HEK293 (cell line): ENCODE measurements around the gene HRC.
"Not testable (repeated sequence)": the region's sequence is repeated elsewhere in the genome, so short reads cannot be mapped to it uniquely, and the experiment has no call there.

Experiments used
- CTCF ChIA-PET: fragments of 350-600 bp; formaldehyde crosslinking; extraction: SDS; loops from one replicate; lab custom pipeline; 2021; ENCODE audit warnings: antibody characterized with exemption; lab: Yijun Ruan, JAX
- POLR2A ChIA-PET: fragments of 300-600 bp; formaldehyde crosslinking; extraction: SDS; loops from one replicate; lab custom pipeline; 2020; ENCODE audit warnings: antibody characterized with exemption, inconsistent platforms; lab: Yijun Ruan, JAX
- H3K27ac ChIP-seq: fragments of 200-500 bp; sonication (Bioruptor generic); 2 replicates; pipeline ENCODE4 v1.5.1; 2014; ENCODE audit warnings: low read depth, low read length, control low read depth, inconsistent platforms; ENCODE audit errors: extremely low read depth
- H3K36me3 ChIP-seq, 2 experiments: fragments of 200-500 bp in 1 of 2; sonication (Bioruptor generic) in 1 of 2; 1 replicate in 1 of 2; 2 replicates in 1 of 2; pipeline ENCODE4 v1.5.1; 2014 to 2017; ENCODE audit warnings: inconsistent platforms in 2 of 2, low read length in 2 of 2; ENCODE audit not compliant: control insufficient read depth in 2 of 2, insufficient read depth in 1 of 2
- H3K4me1 ChIP-seq: fragments of 200-500 bp; sonication (Bioruptor generic); 2 replicates; pipeline ENCODE4 v1.5.1; 2014; ENCODE audit warnings: mild to moderate bottlenecking, low read length, inconsistent platforms; ENCODE audit not compliant: control insufficient read depth, insufficient read depth
- H3K4me3 ChIP-seq: 2 replicates; pipeline ENCODE4 v1.5.1; 2011; ENCODE audit warnings: low read depth, mild to moderate bottlenecking, control low read depth, low read length, moderate library complexity
- H3K9me3 ChIP-seq: fragments of 200-500 bp; sonication (Bioruptor generic); 2 replicates; pipeline ENCODE4 v1.5.1; 2014; ENCODE audit warnings: low read depth, low read length, inconsistent platforms; ENCODE audit not compliant: control insufficient read depth, insufficient read depth
- EGR2 ChIP-seq: fragments of 450-650 bp; formaldehyde crosslinking; IDR thresholded peaks from 2 replicates; pipeline ENCODE4 v1.5.1; 2016; ENCODE audit warnings: low read depth, missing biosample characterization, missing genetic modification characterization
- HIC1 ChIP-seq: fragments of 450-650 bp; formaldehyde crosslinking; IDR thresholded peaks from 2 replicates; pipeline ENCODE4 v1.5.1; 2016; ENCODE audit warnings: missing biosample characterization, missing genetic modification characterization
- HOXC10 ChIP-seq: sonication (generic); formaldehyde crosslinking; IDR thresholded peaks from 2 replicates; pipeline ENCODE4 v1.8.1; 2023; ENCODE audit warnings: mild to moderate bottlenecking, missing genetic modification reagents
- IKZF3 ChIP-seq: fragments of 450-650 bp; IDR thresholded peaks from 2 replicates; pipeline ENCODE4 v1.5.0; 2018; ENCODE audit warnings: missing biosample characterization, mild to moderate bottlenecking, missing genetic modification characterization, moderate library complexity
- MEIS1 ChIP-seq: sonication (generic); formaldehyde crosslinking; IDR thresholded peaks from 2 replicates; pipeline ENCODE4 v1.8.1; 2022; ENCODE audit warnings: missing genetic modification reagents, mild to moderate bottlenecking, borderline replicate concordance
- REPIN1 ChIP-seq: fragments of 450-650 bp; formaldehyde crosslinking; IDR thresholded peaks from 2 replicates; pipeline ENCODE4 v1.5.1; 2017; ENCODE audit warnings: missing biosample characterization, missing genetic modification characterization, low read depth
- TCF7L2 ChIP-seq: IDR thresholded peaks from 2 replicates; pipeline ENCODE4 v1.6.1; 2011; ENCODE audit warnings: low read depth, mild to moderate bottlenecking, inconsistent platforms, low read length, moderate library complexity, borderline replicate concordance
- ZBTB17 ChIP-seq: fragments of 450-650 bp; formaldehyde crosslinking; IDR thresholded peaks from 2 replicates; pipeline ENCODE4 v1.5.1; 2016; ENCODE audit warnings: missing biosample characterization, missing genetic modification characterization
- ZNF133 ChIP-seq: fragments of 450-650 bp; formaldehyde crosslinking; IDR thresholded peaks from 2 replicates; pipeline ENCODE4 v1.5.1; 2016; ENCODE audit warnings: missing biosample characterization, missing genetic modification characterization
- ZNF140 ChIP-seq: fragments of 450-650 bp; formaldehyde crosslinking; IDR thresholded peaks from 2 replicates; pipeline ENCODE4 v1.5.1; 2016; ENCODE audit warnings: missing biosample characterization, missing genetic modification characterization
- ZNF223 ChIP-seq: fragments of 450-650 bp; formaldehyde crosslinking; IDR thresholded peaks from 2 replicates; pipeline ENCODE4 v1.5.1; 2016; ENCODE audit warnings: missing biosample characterization, missing genetic modification characterization
- ZNF366 ChIP-seq: fragments of 450-650 bp; formaldehyde crosslinking; conservative IDR thresholded peaks from 2 replicates; pipeline ENCODE4 v1.5.1; 2016; ENCODE audit warnings: missing biosample characterization, missing genetic modification characterization
- ZNF391 ChIP-seq: fragments of 450-650 bp; formaldehyde crosslinking; IDR thresholded peaks from 2 replicates; pipeline ENCODE4 v1.5.1; 2016; ENCODE audit warnings: low read depth, missing biosample characterization, missing genetic modification characterization, borderline replicate concordance
- ZNF416 ChIP-seq: fragments of 450-650 bp; formaldehyde crosslinking; IDR thresholded peaks from 2 replicates; pipeline ENCODE4 v1.5.1; 2016; ENCODE audit warnings: missing biosample characterization, missing genetic modification characterization
- ZNF621 ChIP-seq: fragments of 450-650 bp; formaldehyde crosslinking; IDR thresholded peaks from 2 replicates; pipeline ENCODE4 v1.5.1; 2017; ENCODE audit warnings: missing biosample characterization, missing genetic modification characterization
- ZNF654 ChIP-seq: fragments of 450-650 bp; formaldehyde crosslinking; IDR thresholded peaks from 2 replicates; pipeline ENCODE4 v1.5.1; 2016; ENCODE audit warnings: low read depth, missing biosample characterization, missing genetic modification characterization
- ZSCAN23 ChIP-seq: fragments of 450-650 bp; formaldehyde crosslinking; IDR thresholded peaks from 2 replicates; pipeline ENCODE4 v1.5.1; 2016; ENCODE audit warnings: missing biosample characterization, missing genetic modification characterization

HRC gene

DNA sequence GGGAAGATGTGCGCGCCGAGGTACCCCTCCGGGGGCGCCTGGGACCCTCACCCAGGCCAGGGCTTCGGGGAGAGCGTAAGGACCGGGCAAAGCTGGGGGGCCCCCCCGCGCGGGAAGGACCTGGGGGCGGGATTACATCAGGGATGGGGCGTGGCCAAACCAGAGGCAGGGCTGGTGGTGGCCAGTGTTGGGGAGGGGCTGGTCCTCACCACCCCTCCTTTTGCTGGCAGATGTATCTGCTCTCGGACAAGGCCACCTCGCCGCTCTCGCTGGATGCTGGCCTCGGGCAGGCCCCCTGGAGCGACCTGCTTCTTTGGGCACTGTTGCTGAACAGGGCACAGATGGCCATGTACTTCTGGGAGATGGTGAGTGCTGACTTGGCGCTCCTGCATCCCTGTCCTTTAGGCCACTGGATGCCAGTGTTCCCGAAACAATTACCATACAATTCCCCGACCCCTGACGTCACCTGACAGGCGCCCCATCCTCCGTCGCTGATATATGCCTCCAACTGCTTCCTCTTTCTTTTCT, 27.7 kb upstream of the HRC start:
- H3K4me3 ChIP-seq = no peak overlapping the region
- no peaks in the 10 kb centered on the region for H3K9me3 ChIP-seq
- POLR2A ChIA-PET = no interaction called here
- no peaks in the 10 kb centered on the region for H3K4me1 ChIP-seq
- TF ChIP-seq IKZF3 = no peak
- TF ChIP-seq ZNF391 = no peak
- no peak for TF ChIP-seq ZNF133 (tag by site-specific recombination)
- no peak for TF ChIP-seq REPIN1
- no peak for TF ChIP-seq MEIS1
- CTCF ChIA-PET = interaction anchor here (0.6 to 7.3 kb wide), 3 partner anchors 16 to 85 kb away, joined by 3 to 73 read pairs (median 3); no protein-coding TSS in a partner anchor
- no peak overlapping the region for H3K27ac ChIP-seq
- H3K36me3 ChIP-seq = peaks cover 3 to 11% of the 10 kb centered on the region in 2 experiments; a peak in 2 of 3 replicates

- not testable (repeated sequence) for H3K4me1 ChIP-seq, H3K27ac ChIP-seq, H3K4me3 ChIP-seq
- TF ChIP-seq ZBTB17 (tag by site-specific recombination) (peak; percentile 99), ZNF366 (tag by site-specific recombination) (peak; percentile 99)
- TF ChIP-seq, all 188 proteins: peak for 2; not testable (repeated sequence) for 186
- CTCF ChIA-PET = interaction anchor here (0.6 to 7.3 kb wide), 3 partner anchors 16 to 85 kb away, joined by 3 to 73 read pairs (median 3); no protein-coding TSS in a partner anchor
- POLR2A ChIA-PET = interaction anchor here (0.8 kb wide), 1 partner anchor 21 kb away, joined by 7 read pairs; no protein-coding TSS in a partner anchor
- not testable (repeated sequence) for H3K9me3 ChIP-seq
- peaks cover 3 to 11% of the 10 kb centered on the region in 2 experiments; a peak in 2 of 3 replicates for H3K36me3 ChIP-seq
Measured at GRCh38 chr19:49182010-49182847, 27.0 kb upstream of the HRC start.

DNA sequence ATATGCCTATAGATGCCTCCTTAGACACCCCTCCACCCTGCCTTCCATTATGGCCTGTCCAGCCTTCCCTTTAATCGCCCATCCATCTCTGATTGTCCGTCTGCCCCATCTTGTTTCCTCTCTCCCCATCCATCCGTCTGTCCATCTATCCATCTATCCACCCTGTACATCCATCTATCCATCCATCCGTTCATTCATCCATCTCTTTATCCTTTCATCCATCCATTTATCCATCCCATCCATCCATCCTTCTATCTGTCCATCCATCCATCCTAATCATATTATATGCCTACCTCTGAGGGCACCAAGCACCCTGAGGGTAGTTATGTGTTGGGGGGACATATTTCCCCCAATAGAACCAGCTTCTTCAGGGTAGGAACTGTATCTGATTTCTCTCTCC, 25.5 kb upstream of the HRC start:
- H3K27ac ChIP-seq = no peak overlapping the region
- H3K4me1 ChIP-seq = no peaks in the 10 kb centered on the region
- ChIA-PET POLR2A (no interaction called here), CTCF (interaction anchor here (0.6 to 1.5 kb wide), 4 partner anchors 18 to 83 kb away, joined by 4 to 6 read pairs (median 5); no protein-coding TSS in a partner anchor)
- no peaks in the 10 kb centered on the region for H3K9me3 ChIP-seq
- no peak overlapping the region for H3K4me3 ChIP-seq
- TF ChIP-seq ZBTB17 (tag by site-specific recombination) (peak; percentile 89), HIC1 (tag by site-specific recombination) (no peak), TCF7L2 (no peak), ZNF416 (no peak), ZNF223 (tag by site-specific recombination) (no peak), ZSCAN23 (tag by site-specific recombination) (no peak), ZNF366 (tag by site-specific recombination) (peak; percentile 93), ZNF391 (no peak), ZNF654 (tag by site-specific recombination) (no peak), HOXC10 (no peak), ZNF621 (tag by site-specific recombination) (no peak), EGR2 (tag by site-specific recombination) (no peak), ZNF140 (tag by site-specific recombination) (no peak)
- peaks cover 3 to 11% of the 10 kb centered on the region in 2 experiments; a peak in 2 of 3 replicates for H3K36me3 ChIP-seq
